ENCODE results near the gene ZBED4. TPM values are rescaled to one million over a fixed set of nuclear protein-coding genes. Genes with fewer than 3 reads are reported as not detected.

ZBED4 gene
- 13.1 and 13.5 TPM in 2 replicates for total RNA-seq

GRCh38 chr22:49852898-49853894, at the start of gene ZBED4:
ZBED4 (plus strand) TSS chr22:49853844; CDS start chr22:49883663, 29,819 bp downstream.

GRCh38 chr22:49827853-49828598, 25.6 kb upstream of the ZBED4 start, which contains the start of gene BRD1:
BRD1 (minus strand) TSS chr22:49827873; CDS start chr22:49824317, 3,556 bp downstream.

GRCh38 chr22:49917974-49918910, 64.6 kb downstream of the ZBED4 start, which contains the start of the genes ALG12 and CRELD2:
ALG12 (minus strand) TSS chr22:49918438; CDS start chr22:49913765, 4,673 bp downstream.
CRELD2 (plus strand) TSS chr22:49918634; CDS start chr22:49918770, 136 bp downstream.

Other genes starting within 250 kb of the ZBED4 start
- 17.5 and 21.2 TPM in 2 replicates for gene BRD1, start 26.0 kb upstream of the ZBED4 start, total RNA-seq
- 14.3 and 15.6 TPM in 2 replicates for gene ALG12, start 64.6 kb downstream of the ZBED4 start, total RNA-seq
- 68.0 and 88.2 TPM in 2 replicates for gene CRELD2, start 64.8 kb downstream of the ZBED4 start, total RNA-seq
- gene PIM3, start 106.9 kb downstream of the ZBED4 start, total RNA-seq, result 118 and 122 TPM in 2 replicates
- under 0.01 TPM in 1 of 2 replicates, not detected in the other for gene IL17REL, start 158.9 kb downstream of the ZBED4 start, total RNA-seq
- not detected in 2 replicates for gene TTLL8, start 204.5 kb downstream of the ZBED4 start, total RNA-seq
- not detected in 2 replicates for gene MLC1, start 231.6 kb downstream of the ZBED4 start, total RNA-seq
- gene MOV10L1, start 236.2 kb downstream of the ZBED4 start, total RNA-seq, result 5.2 and 6.7 TPM in 2 replicates